KOPT-K1 (cell line): ENCODE data around the gene RNASET2.

Source experiments
- H3K27ac ChIP-seq: fragments of 200-600 bp; sonication (generic); 2 replicates; pipeline ENCODE4 v1.5.1; 2016; ENCODE audit warnings: antibody characterized with exemption, mild to moderate bottlenecking, low read depth, low read length; ENCODE audit not compliant: poor library complexity, severe bottlenecking
- H3K36me3 ChIP-seq: fragments of 200-600 bp; sonication (generic); 2 replicates; pipeline ENCODE4 v1.5.1; 2017; ENCODE audit warnings: antibody characterized with exemption, mild to moderate bottlenecking, low read length, moderate library complexity; ENCODE audit not compliant: insufficient read depth
- H3K9me3 ChIP-seq: fragments of 200-600 bp; sonication (generic); 2 replicates; pipeline ENCODE4 v1.5.1; 2017; ENCODE audit warnings: antibody characterized with exemption, low read length, mild to moderate bottlenecking; ENCODE audit not compliant: insufficient read depth, poor library complexity, severe bottlenecking

RNASET2 gene

DNA sequence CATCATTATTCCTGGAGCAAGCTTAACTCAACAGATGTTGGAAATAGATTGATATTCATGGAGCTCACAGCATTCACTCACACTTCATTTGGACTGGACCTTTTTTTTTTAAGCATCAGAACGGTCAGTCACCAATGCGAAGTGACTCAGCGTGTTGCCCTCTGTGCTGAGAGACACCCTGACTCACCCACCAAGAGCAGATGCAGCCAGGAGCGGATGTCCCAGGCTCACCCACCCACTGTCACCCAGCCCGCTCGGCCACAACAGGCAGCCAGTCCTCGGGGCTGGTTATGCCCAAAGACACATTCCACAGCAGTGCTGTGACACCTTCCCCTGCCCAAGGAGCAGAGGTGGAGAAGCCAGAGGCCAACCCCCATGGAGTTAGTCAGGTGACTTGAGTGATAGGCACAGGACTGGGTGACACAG lies 15.7 kb downstream of the RNASET2 start:
- H3K27ac ChIP-seq, result no peak overlapping the region
- H3K9me3 ChIP-seq, result no peaks in the 10 kb centered on the region
- peaks cover 45% of the 10 kb centered on the region for H3K36me3 ChIP-seq

DNA sequence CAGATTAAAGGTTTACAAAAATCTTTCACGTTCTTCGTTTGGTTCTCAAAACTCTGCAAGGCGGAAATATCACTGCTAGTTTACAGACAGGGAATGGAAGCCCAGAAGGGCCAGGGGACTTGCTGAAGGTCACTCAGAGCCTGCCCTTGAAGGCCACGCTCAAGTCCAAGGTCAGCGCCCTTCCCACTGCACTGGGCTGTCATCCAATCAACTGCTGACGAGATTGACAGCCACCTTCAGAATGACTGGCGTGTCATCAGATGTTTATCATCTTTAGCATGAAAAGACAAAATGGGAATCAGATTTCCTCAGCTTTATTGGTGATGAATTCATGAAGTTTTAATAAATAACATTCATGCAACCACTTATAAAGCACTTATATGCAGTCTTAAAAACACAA lies 16.5 kb downstream of the RNASET2 start:
- Histone ChIP-seq H3K36me3 (peaks cover 40% of the 10 kb centered on the region), H3K9me3 (no peaks in the 10 kb centered on the region), H3K27ac (no peak overlapping the region)

DNA sequence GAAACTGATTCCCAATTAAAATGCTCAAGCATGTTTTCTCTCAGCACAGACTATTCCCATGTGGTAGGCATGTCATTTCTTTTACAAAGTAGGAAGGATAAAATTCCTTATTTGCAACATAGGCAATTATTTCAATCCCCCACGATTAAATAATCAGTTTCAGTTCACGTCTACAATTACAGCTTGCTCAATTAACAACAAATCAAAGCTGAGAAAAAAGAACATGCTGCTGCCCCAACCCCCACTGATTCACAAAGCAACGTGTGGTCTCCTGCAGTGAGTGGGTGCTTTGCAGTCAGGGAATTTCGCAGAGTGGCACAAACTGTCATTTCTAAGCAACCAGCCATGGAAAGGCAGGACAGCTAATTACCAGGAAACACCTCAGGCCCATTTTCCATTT lies 17.0 kb downstream of the RNASET2 start:
- H3K27ac ChIP-seq, result no peak overlapping the region
- peaks cover 46% of the 10 kb centered on the region for H3K36me3 ChIP-seq
- H3K9me3 ChIP-seq, result no peaks in the 10 kb centered on the region

GRCh38 chr6:166938704-166939103 lies 17.6 kb downstream of the RNASET2 start:
- Histone ChIP-seq H3K36me3 (peaks cover 52% of the 10 kb centered on the region), H3K27ac (no peak overlapping the region)

GRCh38 chr6:166938150-166938549 lies 18.2 kb downstream of the RNASET2 start:
- Histone ChIP-seq H3K9me3 (no peaks in the 10 kb centered on the region), H3K27ac (no peak overlapping the region), H3K36me3 (peaks cover 57% of the 10 kb centered on the region)

More at GRCh38 chr6:166938704-166939103, 17.6 kb downstream of the RNASET2 start:
- no peaks in the 10 kb centered on the region for H3K9me3 ChIP-seq

GRCh38 chr6:166937746-166938145 lies 18.6 kb downstream of the RNASET2 start:
- Histone ChIP-seq H3K36me3 (peaks cover 60% of the 10 kb centered on the region), H3K27ac (no peak overlapping the region), H3K9me3 (no peaks in the 10 kb centered on the region)

DNA sequence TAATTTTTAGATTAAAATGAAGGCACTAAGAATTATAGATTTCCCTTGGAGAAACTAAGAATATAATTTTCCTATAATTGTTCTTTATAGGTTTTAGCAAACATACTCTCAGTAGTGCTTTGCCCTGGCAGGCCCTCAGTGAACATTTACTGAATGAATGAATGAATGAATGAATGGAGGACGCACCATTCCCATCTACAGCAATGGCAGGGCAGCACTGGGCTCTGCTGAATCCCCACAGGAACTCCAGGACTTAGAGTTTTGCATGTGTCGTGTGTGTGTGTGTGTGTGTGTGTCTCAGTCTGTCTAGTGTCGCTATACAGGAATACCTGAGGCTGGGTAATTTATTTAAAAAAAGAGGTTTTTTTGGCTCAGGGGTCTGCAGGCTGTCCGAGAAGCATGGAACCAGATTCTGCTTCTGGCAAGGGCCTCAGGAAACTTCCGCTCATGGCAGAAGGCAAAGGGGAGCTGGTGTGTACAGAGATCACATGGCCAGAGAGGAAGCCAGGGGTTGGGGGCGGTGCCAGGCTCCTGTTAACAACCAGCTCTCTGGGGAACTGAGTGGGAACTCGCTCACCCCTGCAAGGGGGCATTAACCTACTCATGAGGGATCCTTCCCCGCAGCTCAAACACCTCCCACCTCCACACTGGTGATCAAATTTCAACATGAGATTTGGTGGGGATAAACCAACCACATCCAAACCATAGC lies 20.1 kb downstream of the RNASET2 start:
- no peak overlapping the region for H3K27ac ChIP-seq
- no peaks in the 10 kb centered on the region for H3K9me3 ChIP-seq
- H3K36me3 ChIP-seq, result peaks cover 56% of the 10 kb centered on the region

GRCh38 chr6:166935353-166935752 lies 21.0 kb downstream of the RNASET2 start:
- Histone ChIP-seq H3K36me3 (peaks cover 57% of the 10 kb centered on the region), H3K27ac (no peak overlapping the region), H3K9me3 (no peaks in the 10 kb centered on the region)

- no peak overlapping the region for H3K27ac ChIP-seq
- peaks cover 55% of the 10 kb centered on the region for H3K36me3 ChIP-seq
These were observed 22.2 kb downstream of the RNASET2 start for GRCh38 chr6:166934174-166934573.

DNA sequence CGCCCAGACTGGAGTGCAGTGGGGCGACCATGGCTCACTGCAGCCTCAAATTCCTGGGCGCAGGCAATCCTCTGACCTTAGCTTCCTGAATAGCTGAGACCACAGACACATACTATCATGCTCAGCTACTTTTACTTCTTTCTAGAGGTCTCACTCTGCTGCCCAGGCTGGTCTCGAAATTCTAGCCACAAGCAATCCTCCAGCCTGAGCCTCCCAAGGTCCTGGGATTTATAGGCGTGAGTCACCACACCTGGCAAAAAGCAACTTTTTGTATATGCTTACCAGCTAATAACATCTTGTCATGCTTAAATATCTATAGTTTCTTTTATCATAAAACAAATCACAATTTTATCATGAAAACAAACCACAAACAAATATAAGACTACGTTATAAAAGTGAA lies 23.0 kb downstream of the RNASET2 start:
- Histone ChIP-seq H3K36me3 (peaks cover 58% of the 10 kb centered on the region), H3K9me3 (no peaks in the 10 kb centered on the region), H3K27ac (no peak overlapping the region)

More at GRCh38 chr6:166934174-166934573, 22.2 kb downstream of the RNASET2 start:
- no peaks in the 10 kb centered on the region for H3K9me3 ChIP-seq

DNA sequence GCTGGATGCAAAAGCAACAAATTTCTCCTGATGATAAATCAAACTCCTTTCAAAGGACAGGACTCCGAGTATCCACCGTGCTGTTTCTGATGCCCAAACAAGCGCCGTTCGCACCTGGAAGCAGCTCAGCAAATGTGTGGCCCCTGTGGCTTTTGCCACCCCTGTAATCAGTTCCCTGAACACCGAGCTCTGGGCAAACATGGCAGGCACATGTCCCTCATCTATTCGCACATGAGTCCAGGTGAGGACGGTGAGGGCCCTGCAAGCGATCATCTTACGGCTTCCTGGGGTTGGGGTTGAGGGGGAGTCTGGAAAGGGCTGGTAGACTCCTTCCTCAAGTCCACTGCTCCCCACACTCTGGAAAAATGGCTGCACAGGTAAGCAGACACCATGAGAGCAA lies 23.7 kb downstream of the RNASET2 start:
- Histone ChIP-seq H3K36me3 (peaks cover 57% of the 10 kb centered on the region), H3K27ac (no peak overlapping the region), H3K9me3 (no peaks in the 10 kb centered on the region)

GRCh38 chr6:166932116-166932515 lies 24.2 kb downstream of the RNASET2 start:
- H3K9me3 ChIP-seq, result no peaks in the 10 kb centered on the region
- H3K36me3 ChIP-seq, result peaks cover 57% of the 10 kb centered on the region
- no peak overlapping the region for H3K27ac ChIP-seq

DNA sequence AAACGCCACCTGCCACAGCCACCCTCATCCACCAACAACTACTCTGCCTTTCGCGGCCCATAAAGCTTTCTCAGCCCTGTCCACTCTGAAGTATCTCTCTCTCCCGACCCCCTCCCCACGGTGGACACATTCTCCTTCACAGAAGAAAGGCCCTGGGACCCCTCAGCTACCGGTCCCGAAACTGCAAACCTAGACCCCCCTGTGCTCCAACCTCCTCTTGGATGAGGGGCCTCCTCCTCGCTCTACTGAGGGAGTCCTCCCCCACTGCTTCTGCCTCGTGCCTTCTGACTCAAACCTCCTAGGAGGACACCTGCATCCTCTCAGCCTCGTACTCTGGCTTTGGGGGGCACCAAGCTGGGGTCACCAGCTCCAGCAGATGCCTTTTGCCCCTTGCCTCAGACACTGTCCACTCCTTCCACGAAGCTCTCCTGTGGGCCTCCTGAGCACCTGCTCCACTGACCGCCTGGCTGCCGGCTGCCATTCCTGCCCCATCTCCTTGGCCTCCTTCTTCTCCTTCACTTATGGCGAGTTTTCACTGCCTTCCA lies 24.9 kb downstream of the RNASET2 start:
- H3K27ac ChIP-seq, result no peak overlapping the region
- no peaks in the 10 kb centered on the region for H3K9me3 ChIP-seq
- peaks cover 62% of the 10 kb centered on the region for H3K36me3 ChIP-seq

GRCh38 chr6:166930354-166930891 lies 25.9 kb downstream of the RNASET2 start:
- no peak overlapping the region for H3K27ac ChIP-seq
- H3K9me3 ChIP-seq, result no peaks in the 10 kb centered on the region
- H3K36me3 ChIP-seq, result peaks cover 62% of the 10 kb centered on the region

GRCh38 chr6:166929542-166930189 lies 26.7 kb downstream of the RNASET2 start:
- Histone ChIP-seq H3K27ac (no peak overlapping the region), H3K9me3 (no peaks in the 10 kb centered on the region), H3K36me3 (peaks cover 58% of the 10 kb centered on the region)
